ENCODE data around the gene SLC22A4. TPM values are rescaled to one million over a fixed set of nuclear protein-coding genes. Genes with fewer than 3 reads are reported as not detected.
A peak's percentile ranks its signal among the peaks of the same experiment; 100 is the strongest.

SLC22A4 gene
- total RNA-seq, 2 donors from 2014 or later: 0.68 TPM; not detected in 1

DNA sequence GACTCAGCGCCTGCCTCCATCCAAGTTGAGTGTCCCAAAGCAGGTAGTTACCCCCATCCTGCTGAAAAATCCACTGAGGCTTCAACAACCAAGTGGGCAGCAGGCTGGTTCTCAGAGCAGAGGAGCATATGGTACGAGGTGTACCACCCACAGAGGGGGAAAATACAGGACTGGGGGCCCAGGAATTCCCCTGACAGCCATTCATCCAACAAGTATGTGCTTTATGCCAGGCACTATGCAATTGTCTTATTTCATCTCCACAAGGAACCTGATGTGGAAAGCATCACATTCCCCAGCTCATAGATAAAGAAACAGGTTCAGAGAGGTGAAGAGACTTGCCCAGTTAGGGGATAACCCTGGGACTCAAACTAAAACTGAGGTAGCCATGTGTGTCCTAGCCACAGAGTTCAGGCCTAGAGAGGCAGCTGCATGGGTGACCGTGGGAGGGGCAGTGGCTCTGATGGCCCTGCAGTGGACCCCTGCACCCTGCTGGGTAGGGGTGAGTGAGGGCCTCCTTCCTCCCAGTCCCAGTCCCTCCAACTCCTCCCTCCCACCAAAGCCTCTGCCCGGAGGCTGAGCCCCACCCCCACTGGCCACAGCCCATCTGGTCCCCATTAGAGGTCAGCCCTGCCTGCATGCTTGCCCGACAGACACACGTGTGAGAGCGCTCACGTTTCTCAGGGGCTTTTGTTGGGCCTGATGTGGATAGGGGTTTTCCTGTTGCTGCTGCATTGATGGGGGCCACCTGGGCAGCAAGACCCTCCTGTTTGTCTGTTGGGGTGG lies 25.2 kb upstream of the SLC22A4 start:
- Mint-ChIP-seq H3K9me3 (no peaks in the 10 kb centered on the region), H3K4me1 (peaks cover 4% of the 10 kb centered on the region), H3K4me3 (no peak overlapping the region), H3K27ac (no peak overlapping the region), H3K27me3 (ENCODE audit: insufficient read depth) (no peaks in the 10 kb centered on the region), H3K36me3 (ENCODE audit: low read depth) (no peaks in the 10 kb centered on the region)
- Histone ChIP-seq H3K4me1 (ENCODE audit: control insufficient read depth, insufficient read depth, low read length) (no peaks in the 10 kb centered on the region), H3K4me3 (ENCODE audit: low read length) (no peak overlapping the region), H3K9me3 (ENCODE audit: control insufficient read depth, low read length) (no peaks in the 10 kb centered on the region), H3K27me3 (ENCODE audit: control insufficient read depth, insufficient read depth, low read length, poor library complexity, severe bottlenecking) (no peaks in the 10 kb centered on the region), H3K36me3 (ENCODE audit: control insufficient read depth, insufficient read depth, low read length) (peaks cover 4% of the 10 kb centered on the region), H3K9ac (ENCODE audit: extremely low read depth, low read length, poor library complexity, severe bottlenecking) (no peak overlapping the region), H3K27ac (ENCODE audit: low read depth, low read length) (peak overlapping the region; percentile 44)
- DNase-seq: no peak
- TF ChIP-seq, protein P1, sequence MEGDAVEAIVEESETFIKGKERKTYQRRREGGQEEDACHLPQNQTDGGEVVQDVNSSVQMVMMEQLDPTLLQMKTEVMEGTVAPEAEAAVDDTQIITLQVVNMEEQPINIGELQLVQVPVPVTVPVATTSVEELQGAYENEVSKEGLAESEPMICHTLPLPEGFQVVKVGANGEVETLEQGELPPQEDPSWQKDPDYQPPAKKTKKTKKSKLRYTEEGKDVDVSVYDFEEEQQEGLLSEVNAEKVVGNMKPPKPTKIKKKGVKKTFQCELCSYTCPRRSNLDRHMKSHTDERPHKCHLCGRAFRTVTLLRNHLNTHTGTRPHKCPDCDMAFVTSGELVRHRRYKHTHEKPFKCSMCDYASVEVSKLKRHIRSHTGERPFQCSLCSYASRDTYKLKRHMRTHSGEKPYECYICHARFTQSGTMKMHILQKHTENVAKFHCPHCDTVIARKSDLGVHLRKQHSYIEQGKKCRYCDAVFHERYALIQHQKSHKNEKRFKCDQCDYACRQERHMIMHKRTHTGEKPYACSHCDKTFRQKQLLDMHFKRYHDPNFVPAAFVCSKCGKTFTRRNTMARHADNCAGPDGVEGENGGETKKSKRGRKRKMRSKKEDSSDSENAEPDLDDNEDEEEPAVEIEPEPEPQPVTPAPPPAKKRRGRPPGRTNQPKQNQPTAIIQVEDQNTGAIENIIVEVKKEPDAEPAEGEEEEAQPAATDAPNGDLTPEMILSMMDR (conservative IDR thresholded peaks at IDR 0.05): no peak
- WGBS, 2 experiments (ENCODE audit: insufficient coverage in 1 of 2, insufficient read length in 1 of 2): 84 to 94% methylated on average over 2 to 8 of the region's 8 CpGs

DNA sequence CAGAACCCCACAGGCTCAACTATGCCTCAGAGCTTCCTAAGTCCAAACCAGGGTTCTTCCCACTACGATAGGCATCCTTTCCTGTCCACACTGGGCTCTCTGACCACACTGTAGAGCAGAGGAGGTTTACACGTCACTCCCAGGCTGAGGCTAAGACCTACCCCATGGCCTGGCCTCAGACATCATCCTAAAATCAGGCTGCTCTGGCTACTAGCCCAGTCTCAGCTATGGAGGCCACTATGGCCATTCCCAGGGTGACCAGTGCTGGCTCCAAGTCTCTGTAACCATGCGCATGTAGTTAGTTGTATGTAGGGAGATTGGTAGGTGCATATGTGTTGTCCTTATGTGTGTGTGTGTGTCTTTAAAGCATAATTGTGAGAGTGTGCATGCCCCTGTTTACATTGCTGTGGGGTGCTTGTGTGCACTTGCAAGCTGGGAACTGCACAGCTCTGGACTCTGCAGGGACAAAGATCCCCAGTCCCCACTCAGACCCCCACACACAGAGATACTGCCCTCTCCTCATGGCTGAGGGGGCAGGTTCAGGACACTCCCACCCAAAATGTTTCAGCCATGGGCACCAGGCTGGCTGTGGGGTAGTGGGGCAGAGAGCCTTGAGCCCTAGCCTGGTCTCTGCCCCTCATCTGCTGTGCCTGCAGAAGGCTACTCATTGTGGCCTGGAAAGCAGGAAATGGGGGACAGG lies 24.4 kb upstream of the SLC22A4 start:
- no peak for DNase-seq
- H3K27ac ChIP-seq (ENCODE audit: low read depth, low read length): peak overlapping the region; percentile 44
- peaks cover 4% of the 10 kb centered on the region for H3K36me3 ChIP-seq (ENCODE audit: control insufficient read depth, insufficient read depth, low read length)
- H3K36me3 Mint-ChIP-seq (ENCODE audit: low read depth): no peaks in the 10 kb centered on the region
- H3K4me3 ChIP-seq (ENCODE audit: low read length): no peak overlapping the region
- H3K4me3 Mint-ChIP-seq: no peak overlapping the region
- H3K27ac Mint-ChIP-seq: no peak overlapping the region
- H3K27me3 ChIP-seq (ENCODE audit: control insufficient read depth, insufficient read depth, low read length, poor library complexity, severe bottlenecking): no peaks in the 10 kb centered on the region
- H3K9me3 Mint-ChIP-seq: no peaks in the 10 kb centered on the region
- H3K27me3 Mint-ChIP-seq (ENCODE audit: insufficient read depth): no peaks in the 10 kb centered on the region
- H3K4me1 Mint-ChIP-seq: peaks cover under 1% of the 10 kb centered on the region
- TF ChIP-seq, protein P1 (conservative IDR thresholded peaks at IDR 0.05): no peak
- WGBS, 2 experiments (ENCODE audit: insufficient coverage in 1 of 2, insufficient read length in 1 of 2): 86 to 96% methylated on average over 1 to 3 of the region's 3 CpGs
- H3K9ac ChIP-seq (ENCODE audit: extremely low read depth, low read length, poor library complexity, severe bottlenecking): no peak overlapping the region
- no peaks in the 10 kb centered on the region for H3K4me1 ChIP-seq (ENCODE audit: control insufficient read depth, insufficient read depth, low read length)
- no peaks in the 10 kb centered on the region for H3K9me3 ChIP-seq (ENCODE audit: control insufficient read depth, low read length)

DNA sequence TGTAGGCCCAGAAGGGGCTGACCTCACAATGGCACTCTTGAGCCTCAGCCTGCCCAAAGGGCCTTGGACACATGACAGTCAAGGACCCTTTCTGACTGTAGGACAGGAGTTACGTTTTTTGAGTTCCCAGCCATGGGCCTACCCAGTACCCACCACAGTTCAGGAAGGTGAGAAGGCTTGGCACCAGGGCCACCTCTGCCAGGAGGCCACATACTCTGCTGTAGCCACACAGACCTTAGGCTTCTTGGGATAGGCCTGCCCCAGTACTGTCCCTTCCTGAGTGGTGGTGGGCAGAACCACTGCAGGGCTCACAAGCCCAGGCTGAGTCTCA lies 23.9 kb upstream of the SLC22A4 start:
- H3K27me3 ChIP-seq (ENCODE audit: control insufficient read depth, insufficient read depth, low read length, poor library complexity, severe bottlenecking): no peaks in the 10 kb centered on the region
- Mint-ChIP-seq H3K9me3 (no peaks in the 10 kb centered on the region), H3K4me3 (no peak overlapping the region), H3K27ac (no peak overlapping the region), H3K4me1 (no peaks in the 10 kb centered on the region), H3K27me3 (ENCODE audit: insufficient read depth) (no peaks in the 10 kb centered on the region), H3K36me3 (ENCODE audit: low read depth) (no peaks in the 10 kb centered on the region)
- H3K27ac ChIP-seq (ENCODE audit: low read depth, low read length): no peak overlapping the region
- DNase-seq: no peak
- H3K4me3 ChIP-seq (ENCODE audit: low read length): no peak overlapping the region
- no peaks in the 10 kb centered on the region for H3K9me3 ChIP-seq (ENCODE audit: control insufficient read depth, low read length)
- TF ChIP-seq, protein P1 (conservative IDR thresholded peaks at IDR 0.05): no peak
- H3K36me3 ChIP-seq (ENCODE audit: control insufficient read depth, insufficient read depth, low read length): peaks cover 4% of the 10 kb centered on the region
- WGBS, 2 experiments (ENCODE audit: insufficient coverage in 1 of 2, insufficient read length in 1 of 2): 83 to 88% methylated on average over 1 of the region's 1 CpG
- H3K9ac ChIP-seq (ENCODE audit: extremely low read depth, low read length, poor library complexity, severe bottlenecking): no peak overlapping the region
- H3K4me1 ChIP-seq (ENCODE audit: control insufficient read depth, insufficient read depth, low read length): no peaks in the 10 kb centered on the region
